NK-92 (cell line): ENCODE results near the gene CATSPER3.

Experiments used
- DNase-seq: peaks from one replicate; lab custom pipeline; 2025; ENCODE audit not compliant: unreplicated experiment; lab: John Stamatoyannopoulos, UW

The CATSPER3 gene

GRCh38 chr5:135040333-135041144 is 72.8 kb downstream of the CATSPER3 start:
- DNase-seq, result no peak

GRCh38 chr5:135041145-135041587 is 73.5 kb downstream of the CATSPER3 start:
- DNase-seq, result no peak

GRCh38 chr5:135041726-135042125 is 74.0 kb downstream of the CATSPER3 start:
- no peak for DNase-seq

GRCh38 chr5:135042595-135042994 is 74.9 kb downstream of the CATSPER3 start:
- DNase-seq, result no peak

GRCh38 chr5:135045488-135045887 is 77.8 kb downstream of the CATSPER3 start:
- DNase-seq, result no peak

- DNase-seq, result no peak
Observed at GRCh38 chr5:135046661-135047346, 79.1 kb downstream of the CATSPER3 start.

GRCh38 chr5:135047347-135047695 is 79.6 kb downstream of the CATSPER3 start:
- no peak for DNase-seq

GRCh38 chr5:135048286-135048685 is 80.6 kb downstream of the CATSPER3 start:
- no peak for DNase-seq

GRCh38 chr5:135048930-135049329 is 81.2 kb downstream of the CATSPER3 start:
- DNase-seq, result no peak

GRCh38 chr5:135050244-135050767 is 82.6 kb downstream of the CATSPER3 start:
- no peak for DNase-seq

GRCh38 chr5:135051399-135051798 is 83.7 kb downstream of the CATSPER3 start:
- no peak for DNase-seq

GRCh38 chr5:135051872-135052271 is 84.2 kb downstream of the CATSPER3 start:
- DNase-seq, result no peak

GRCh38 chr5:135052511-135053145 is 84.9 kb downstream of the CATSPER3 start:
- no peak for DNase-seq

GRCh38 chr5:135053278-135053677 is 85.6 kb downstream of the CATSPER3 start:
- DNase-seq, result no peak

GRCh38 chr5:135053989-135054388 is 86.3 kb downstream of the CATSPER3 start:
- no peak for DNase-seq

- DNase-seq, result no peak
Observed at GRCh38 chr5:135054546-135054945, 86.8 kb downstream of the CATSPER3 start.

GRCh38 chr5:135055396-135055795 is 87.7 kb downstream of the CATSPER3 start:
- no peak for DNase-seq

GRCh38 chr5:135056316-135057030 is 88.8 kb downstream of the CATSPER3 start:
- no peak for DNase-seq

- no peak for DNase-seq
Observed at GRCh38 chr5:135057233-135057632, 89.5 kb downstream of the CATSPER3 start.

- no peak for DNase-seq
Observed at GRCh38 chr5:135058331-135058732, 90.6 kb downstream of the CATSPER3 start.
